Neural cell (in vitro differentiated cells): ENCODE results near the gene NOC3L.

ENCODE experiments used
- EP300 ChIP-seq: fragments of 450-650 bp; conservative IDR thresholded peaks from 2 replicates; pipeline ENCODE4 v1.6.1; 2014; ENCODE audit warnings: antibody characterized with exemption, mild to moderate bottlenecking, moderate library complexity; ENCODE audit not compliant: poor library complexity, severe bottlenecking
- EZH2 ChIP-seq: fragments of 200-600, 300-800 bp; shearing (Covaris generic), sonication (generic); IDR thresholded peaks from 2 replicates; pipeline ENCODE4 v1.6.1; 2014; ENCODE audit warnings: antibody characterized with exemption, low read length, borderline replicate concordance, mild to moderate bottlenecking; ENCODE audit not compliant: insufficient read depth, poor library complexity, severe bottlenecking
- MXI1 ChIP-seq: fragments of 450-650 bp; conservative IDR thresholded peaks from 2 replicates; pipeline ENCODE4 v1.6.1; 2014; ENCODE audit warnings: antibody characterized with exemption, mild to moderate bottlenecking; ENCODE audit not compliant: poor library complexity, severe bottlenecking
- POLR2AphosphoS5 ChIP-seq: IDR thresholded peaks from 2 replicates; pipeline ENCODE4 v1.6.1; 2012
- RAD21 ChIP-seq: fragments of 450-650 bp; conservative IDR thresholded peaks from 2 replicates; pipeline ENCODE4 v1.6.1; 2014; ENCODE audit warnings: antibody characterized with exemption, mild to moderate bottlenecking, moderate library complexity
- SMC3 ChIP-seq: fragments of 450-650 bp; conservative IDR thresholded peaks from 2 replicates; pipeline ENCODE4 v1.6.1; 2014; ENCODE audit warnings: antibody characterized with exemption, mild to moderate bottlenecking, moderate library complexity; ENCODE audit not compliant: poor library complexity
- TF ChIP-seq, protein P1 (sequence below): fragments of 450-650 bp; IDR thresholded peaks from 2 replicates; pipeline ENCODE4 v1.5.1; 2014; ENCODE audit warnings: antibody characterized with exemption, mild to moderate bottlenecking, moderate library complexity; ENCODE audit not compliant: poor library complexity, severe bottlenecking
- TF ChIP-seq, protein P2 (sequence below): IDR thresholded peaks from 2 replicates; pipeline ENCODE4 v1.6.1; 2012; ENCODE audit warnings: borderline replicate concordance

DNA sequence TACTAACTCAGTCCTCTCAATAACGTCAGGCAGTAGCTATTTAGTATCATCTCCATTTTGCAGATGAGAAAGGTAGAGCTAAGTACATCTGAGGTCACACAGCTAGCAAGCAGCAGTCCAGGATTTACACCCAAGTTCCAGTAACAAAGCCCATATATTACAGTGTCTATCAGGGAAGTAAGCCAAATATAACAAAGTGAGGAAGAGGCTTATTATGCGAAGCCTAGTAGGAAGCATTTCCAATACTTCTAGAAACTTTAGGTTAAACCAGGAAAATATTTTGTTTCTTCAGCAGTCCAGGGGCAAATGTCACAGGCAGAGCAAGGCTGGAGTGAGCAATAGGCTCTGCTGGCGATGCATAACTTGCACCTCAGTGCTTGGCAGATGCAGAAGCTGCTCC lies 53.9 kb downstream of the NOC3L start:
- TF ChIP-seq, protein P1, sequence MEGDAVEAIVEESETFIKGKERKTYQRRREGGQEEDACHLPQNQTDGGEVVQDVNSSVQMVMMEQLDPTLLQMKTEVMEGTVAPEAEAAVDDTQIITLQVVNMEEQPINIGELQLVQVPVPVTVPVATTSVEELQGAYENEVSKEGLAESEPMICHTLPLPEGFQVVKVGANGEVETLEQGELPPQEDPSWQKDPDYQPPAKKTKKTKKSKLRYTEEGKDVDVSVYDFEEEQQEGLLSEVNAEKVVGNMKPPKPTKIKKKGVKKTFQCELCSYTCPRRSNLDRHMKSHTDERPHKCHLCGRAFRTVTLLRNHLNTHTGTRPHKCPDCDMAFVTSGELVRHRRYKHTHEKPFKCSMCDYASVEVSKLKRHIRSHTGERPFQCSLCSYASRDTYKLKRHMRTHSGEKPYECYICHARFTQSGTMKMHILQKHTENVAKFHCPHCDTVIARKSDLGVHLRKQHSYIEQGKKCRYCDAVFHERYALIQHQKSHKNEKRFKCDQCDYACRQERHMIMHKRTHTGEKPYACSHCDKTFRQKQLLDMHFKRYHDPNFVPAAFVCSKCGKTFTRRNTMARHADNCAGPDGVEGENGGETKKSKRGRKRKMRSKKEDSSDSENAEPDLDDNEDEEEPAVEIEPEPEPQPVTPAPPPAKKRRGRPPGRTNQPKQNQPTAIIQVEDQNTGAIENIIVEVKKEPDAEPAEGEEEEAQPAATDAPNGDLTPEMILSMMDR: no peak
- TF ChIP-seq EP300: no peak
- TF ChIP-seq SMC3: no peak
- TF ChIP-seq POLR2AphosphoS5: no peak
- TF ChIP-seq EZH2: no peak
- TF ChIP-seq, protein P2, sequence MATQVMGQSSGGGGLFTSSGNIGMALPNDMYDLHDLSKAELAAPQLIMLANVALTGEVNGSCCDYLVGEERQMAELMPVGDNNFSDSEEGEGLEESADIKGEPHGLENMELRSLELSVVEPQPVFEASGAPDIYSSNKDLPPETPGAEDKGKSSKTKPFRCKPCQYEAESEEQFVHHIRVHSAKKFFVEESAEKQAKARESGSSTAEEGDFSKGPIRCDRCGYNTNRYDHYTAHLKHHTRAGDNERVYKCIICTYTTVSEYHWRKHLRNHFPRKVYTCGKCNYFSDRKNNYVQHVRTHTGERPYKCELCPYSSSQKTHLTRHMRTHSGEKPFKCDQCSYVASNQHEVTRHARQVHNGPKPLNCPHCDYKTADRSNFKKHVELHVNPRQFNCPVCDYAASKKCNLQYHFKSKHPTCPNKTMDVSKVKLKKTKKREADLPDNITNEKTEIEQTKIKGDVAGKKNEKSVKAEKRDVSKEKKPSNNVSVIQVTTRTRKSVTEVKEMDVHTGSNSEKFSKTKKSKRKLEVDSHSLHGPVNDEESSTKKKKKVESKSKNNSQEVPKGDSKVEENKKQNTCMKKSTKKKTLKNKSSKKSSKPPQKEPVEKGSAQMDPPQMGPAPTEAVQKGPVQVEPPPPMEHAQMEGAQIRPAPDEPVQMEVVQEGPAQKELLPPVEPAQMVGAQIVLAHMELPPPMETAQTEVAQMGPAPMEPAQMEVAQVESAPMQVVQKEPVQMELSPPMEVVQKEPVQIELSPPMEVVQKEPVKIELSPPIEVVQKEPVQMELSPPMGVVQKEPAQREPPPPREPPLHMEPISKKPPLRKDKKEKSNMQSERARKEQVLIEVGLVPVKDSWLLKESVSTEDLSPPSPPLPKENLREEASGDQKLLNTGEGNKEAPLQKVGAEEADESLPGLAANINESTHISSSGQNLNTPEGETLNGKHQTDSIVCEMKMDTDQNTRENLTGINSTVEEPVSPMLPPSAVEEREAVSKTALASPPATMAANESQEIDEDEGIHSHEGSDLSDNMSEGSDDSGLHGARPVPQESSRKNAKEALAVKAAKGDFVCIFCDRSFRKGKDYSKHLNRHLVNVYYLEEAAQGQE: no peak
- no peak for TF ChIP-seq MXI1
- TF ChIP-seq RAD21: no peak
